ENCODE results near the gene OTX1.

OTX1 gene

DNA sequence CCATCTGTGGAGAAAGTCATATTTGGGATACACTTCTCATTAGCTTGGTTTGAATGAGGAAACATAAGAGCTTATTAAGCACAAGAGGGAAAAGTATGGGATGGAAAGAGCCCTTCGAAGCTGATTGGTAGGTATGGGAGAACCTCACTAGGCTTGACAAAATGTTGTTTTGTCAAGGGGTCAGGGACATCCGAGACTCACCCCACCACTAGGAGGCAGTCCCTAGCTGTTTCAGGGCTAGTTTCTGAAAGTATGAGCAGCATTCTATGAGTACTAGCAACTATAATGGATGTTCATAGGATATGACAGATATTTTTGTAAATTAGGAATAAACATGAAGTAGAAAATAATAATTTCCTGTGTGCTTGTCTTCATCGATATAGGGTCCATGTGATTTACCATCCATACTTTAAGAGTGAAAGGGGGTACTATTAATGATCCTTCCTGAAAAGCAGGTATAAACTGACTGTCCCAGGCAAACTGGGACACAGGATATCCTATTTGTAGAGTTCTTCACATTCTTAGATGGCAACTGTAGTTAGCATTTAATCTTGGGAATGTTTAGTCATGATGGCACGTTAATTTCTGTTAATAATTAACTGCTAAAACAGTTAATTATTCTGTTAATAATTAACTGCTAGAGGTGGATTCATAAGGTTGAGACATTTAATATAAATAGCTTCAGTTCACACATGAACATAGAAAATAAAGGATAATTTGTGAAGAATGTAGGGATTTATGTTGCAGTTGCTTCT lies 28.4 kb downstream of the OTX1 start:
- TF ChIP-seq, protein P1, sequence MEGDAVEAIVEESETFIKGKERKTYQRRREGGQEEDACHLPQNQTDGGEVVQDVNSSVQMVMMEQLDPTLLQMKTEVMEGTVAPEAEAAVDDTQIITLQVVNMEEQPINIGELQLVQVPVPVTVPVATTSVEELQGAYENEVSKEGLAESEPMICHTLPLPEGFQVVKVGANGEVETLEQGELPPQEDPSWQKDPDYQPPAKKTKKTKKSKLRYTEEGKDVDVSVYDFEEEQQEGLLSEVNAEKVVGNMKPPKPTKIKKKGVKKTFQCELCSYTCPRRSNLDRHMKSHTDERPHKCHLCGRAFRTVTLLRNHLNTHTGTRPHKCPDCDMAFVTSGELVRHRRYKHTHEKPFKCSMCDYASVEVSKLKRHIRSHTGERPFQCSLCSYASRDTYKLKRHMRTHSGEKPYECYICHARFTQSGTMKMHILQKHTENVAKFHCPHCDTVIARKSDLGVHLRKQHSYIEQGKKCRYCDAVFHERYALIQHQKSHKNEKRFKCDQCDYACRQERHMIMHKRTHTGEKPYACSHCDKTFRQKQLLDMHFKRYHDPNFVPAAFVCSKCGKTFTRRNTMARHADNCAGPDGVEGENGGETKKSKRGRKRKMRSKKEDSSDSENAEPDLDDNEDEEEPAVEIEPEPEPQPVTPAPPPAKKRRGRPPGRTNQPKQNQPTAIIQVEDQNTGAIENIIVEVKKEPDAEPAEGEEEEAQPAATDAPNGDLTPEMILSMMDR (IDR thresholded peaks at IDR 0.05; ENCODE audit: low read depth, low read length) = no peak
- DNase-seq (ENCODE audit: low read depth, low spot score) = no peak
- in situ Hi-C loops (cut with HindIII; ENCODE audit: low sequenced_read_pairs) = no loop called here
- H3K4me3 ChIP-seq (ENCODE audit: low read depth, low read length) = no peak overlapping the region

DNA sequence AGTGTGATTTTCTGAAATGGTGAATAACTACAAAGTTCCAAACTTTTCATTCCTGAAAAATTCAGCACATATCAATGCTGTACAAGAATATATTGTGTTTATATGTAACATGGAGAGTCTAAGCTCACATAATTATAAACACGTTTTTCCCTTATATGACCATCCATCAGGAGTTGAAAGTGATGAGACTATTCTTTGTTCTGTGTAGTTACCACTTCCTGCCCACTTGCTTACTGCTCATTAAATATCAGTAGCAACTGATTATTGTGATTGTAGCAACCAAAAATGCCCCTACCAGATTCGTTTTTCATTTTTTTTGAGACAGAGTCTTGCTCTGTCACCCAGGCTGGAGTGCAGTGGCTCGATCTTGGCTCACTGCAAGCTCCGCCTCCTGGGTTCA lies 30.8 kb downstream of the OTX1 start:
- TF ChIP-seq, protein P1 (IDR thresholded peaks at IDR 0.05; ENCODE audit: low read depth, low read length) = no peak
- in situ Hi-C loops (cut with HindIII; ENCODE audit: low sequenced_read_pairs) = no loop called here
- H3K4me3 ChIP-seq (ENCODE audit: low read depth, low read length) = no peak overlapping the region
- no peak for DNase-seq (ENCODE audit: low read depth, low spot score)

DNA sequence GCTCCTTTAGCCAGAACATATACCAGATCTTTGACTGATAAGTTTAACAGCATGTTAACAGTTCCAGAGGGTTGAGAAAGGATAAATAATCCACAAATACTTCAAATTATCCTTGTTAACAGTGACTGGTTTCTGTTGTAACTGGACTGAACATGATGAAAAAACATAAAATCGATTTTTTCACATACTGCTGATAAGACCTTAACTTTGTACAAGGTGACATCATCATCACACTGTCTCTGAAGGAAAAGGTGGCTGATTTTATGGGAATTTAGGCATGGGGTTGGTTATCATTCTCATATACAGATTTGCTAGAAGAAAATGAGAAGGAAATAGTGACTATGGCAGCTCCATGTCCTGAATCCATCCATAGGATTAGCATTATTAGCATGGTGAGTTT lies 36.1 kb downstream of the OTX1 start:
- in situ Hi-C loops (cut with HindIII; ENCODE audit: low sequenced_read_pairs) = no loop called here
- DNase-seq (ENCODE audit: low read depth, low spot score) = no peak
- H3K4me3 ChIP-seq (ENCODE audit: low read depth, low read length) = no peak overlapping the region
- TF ChIP-seq, protein P1 (IDR thresholded peaks at IDR 0.05; ENCODE audit: low read depth, low read length) = no peak

DNA sequence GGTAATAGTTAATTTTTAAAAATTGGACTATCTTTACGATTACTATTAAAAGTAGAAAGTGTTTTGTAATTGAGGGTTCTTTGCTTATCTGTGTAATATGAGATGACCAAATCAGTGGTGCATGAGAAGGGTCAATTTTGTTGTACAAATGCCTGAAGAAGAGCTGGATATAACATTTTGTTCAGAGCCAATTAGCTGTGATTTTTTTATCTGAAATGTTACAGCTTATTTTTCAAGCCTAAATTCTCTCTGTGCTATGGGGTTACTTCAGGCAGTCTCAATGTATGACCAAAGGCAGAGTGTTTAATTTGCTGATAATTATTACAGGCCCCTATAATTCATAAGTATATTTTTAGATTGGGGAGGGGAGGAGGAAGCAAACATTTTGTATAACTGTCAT lies 41.8 kb downstream of the OTX1 start:
- DNase-seq (ENCODE audit: low read depth, low spot score) = no peak
- TF ChIP-seq, protein P1 (IDR thresholded peaks at IDR 0.05; ENCODE audit: low read depth, low read length) = no peak
- H3K4me3 ChIP-seq (ENCODE audit: low read depth, low read length) = no peak overlapping the region
- in situ Hi-C loops (cut with HindIII; ENCODE audit: low sequenced_read_pairs) = no loop called here

DNA sequence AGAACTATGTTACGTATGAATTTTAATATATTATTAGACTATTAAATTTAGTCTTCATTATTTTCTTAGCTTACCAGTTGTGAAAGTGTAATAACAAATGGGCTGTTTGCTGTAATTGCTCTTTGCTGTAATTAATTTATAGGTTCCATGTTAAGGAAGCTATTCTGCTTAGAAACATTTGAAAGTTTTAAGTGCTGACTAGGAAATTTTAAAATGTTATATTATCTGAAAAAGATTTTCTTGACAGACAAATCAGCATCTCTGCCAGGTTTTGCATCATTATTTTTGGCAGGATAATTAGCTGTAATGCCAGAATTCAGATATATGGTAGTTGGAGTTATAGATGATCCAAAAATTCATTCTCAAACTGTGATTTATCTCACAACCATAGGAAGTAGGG lies 42.2 kb downstream of the OTX1 start:
- DNase-seq (ENCODE audit: low read depth, low spot score) = no peak
- TF ChIP-seq, protein P1 (IDR thresholded peaks at IDR 0.05; ENCODE audit: low read depth, low read length) = no peak
- H3K4me3 ChIP-seq (ENCODE audit: low read depth, low read length) = no peak overlapping the region
- in situ Hi-C loops (cut with HindIII; ENCODE audit: low sequenced_read_pairs) = no loop called here

DNA sequence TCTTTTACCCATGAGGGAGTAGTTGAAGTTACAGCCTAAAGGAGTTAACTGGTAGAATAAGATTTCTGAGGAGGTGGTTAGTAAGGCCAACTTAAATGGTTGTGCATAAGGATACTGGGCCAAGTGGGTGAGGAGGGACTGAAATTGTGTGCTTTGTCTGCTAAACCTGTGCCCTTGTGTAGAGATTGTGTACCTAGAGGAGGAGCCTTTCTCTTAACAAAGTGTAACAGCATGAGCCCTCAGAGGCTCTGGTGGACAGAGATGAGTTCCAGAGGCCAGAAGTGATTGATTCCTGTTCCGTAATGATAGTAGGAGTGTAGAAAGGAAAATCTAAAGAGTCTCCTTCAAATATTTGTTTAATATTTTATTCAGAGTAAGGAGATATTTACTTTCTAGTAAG lies 42.9 kb downstream of the OTX1 start:
- no peak overlapping the region for H3K4me3 ChIP-seq (ENCODE audit: low read depth, low read length)
- in situ Hi-C loops (cut with HindIII; ENCODE audit: low sequenced_read_pairs) = no loop called here
- no peak for DNase-seq (ENCODE audit: low read depth, low spot score)
- TF ChIP-seq, protein P1 (IDR thresholded peaks at IDR 0.05; ENCODE audit: low read depth, low read length) = no peak

Data from astrocyte of the spinal cord (primary cell).